Renal pelvis (tissue), 4 donors: ENCODE measurements around the gene ZBTB42. TPM values are rescaled to one million over a fixed set of nuclear protein-coding genes. Genes with fewer than 3 reads are reported as not detected.
"Not testable (repeated sequence)": the region's sequence is repeated elsewhere in the genome, so short reads cannot be mapped to it uniquely, and the experiment has no call there.

ENCODE experiments used
- DNase-seq: peaks from one replicate; pipeline ENCODE4 v3.0.0-alpha.2; 2013
- polyA plus RNA-seq, 3 donors: library from polyadenylated mRNA; unstranded; fragments of 120-200 nt; gene quantifications; one replicate each; pipeline ENCODE4 v1.2.1, GENCODE V29; 2013; ENCODE audit not compliant: insufficient read length in 3 of 3

Gene ZBTB42
- polyA plus RNA-seq, 3 donors: 4.7 to 5.4 (median 5.1) TPM

- no peak for DNase-seq
Measured at GRCh38 chr14:104803912-104804410, 3.1 kb downstream of the ZBTB42 start.

- no peak for DNase-seq
Measured at GRCh38 chr14:104804481-104805325, 3.8 kb downstream of the ZBTB42 start.

GRCh38 chr14:104805326-104805678 lies 4.4 kb downstream of the ZBTB42 start:
- DNase-seq: no peak

- DNase-seq: no peak
Measured at GRCh38 chr14:104805941-104806624, 5.2 kb downstream of the ZBTB42 start.

GRCh38 chr14:104806625-104807465 lies 5.9 kb downstream of the ZBTB42 start:
- DNase-seq: no peak

GRCh38 chr14:104808456-104808855 lies 7.6 kb downstream of the ZBTB42 start:
- DNase-seq: no peak

- no peak for DNase-seq
Measured at GRCh38 chr14:104810316-104810715, 9.4 kb downstream of the ZBTB42 start.

GRCh38 chr14:104813286-104813685 lies 12.4 kb downstream of the ZBTB42 start:
- no peak for DNase-seq

- not testable (repeated sequence) for DNase-seq
Measured at GRCh38 chr14:104814701-104815100, 13.8 kb downstream of the ZBTB42 start.

- DNase-seq: no peak
Measured at GRCh38 chr14:104816616-104816884, 15.6 kb downstream of the ZBTB42 start.

GRCh38 chr14:104817930-104818713 lies 17.2 kb downstream of the ZBTB42 start:
- DNase-seq: no peak

- DNase-seq: no peak
Measured at GRCh38 chr14:104818714-104819161, 17.8 kb downstream of the ZBTB42 start.

GRCh38 chr14:104819361-104819781 lies 18.5 kb downstream of the ZBTB42 start:
- no peak for DNase-seq

- no peak for DNase-seq
Measured at GRCh38 chr14:104820669-104821228, 19.8 kb downstream of the ZBTB42 start.

GRCh38 chr14:104821229-104821945 lies 20.5 kb downstream of the ZBTB42 start:
- DNase-seq: no peak

- no peak for DNase-seq
Measured at GRCh38 chr14:104821971-104822608, 21.2 kb downstream of the ZBTB42 start.

- DNase-seq: no peak
Measured at GRCh38 chr14:104822821-104823615, 22.1 kb downstream of the ZBTB42 start.

GRCh38 chr14:104824353-104824997 lies 23.6 kb downstream of the ZBTB42 start:
- DNase-seq: no peak
